ENCODE data around the gene PCDHA10. TPM values are rescaled to one million over a fixed set of nuclear protein-coding genes. Genes with fewer than 3 reads are reported as not detected.

The PCDHA10 gene
- 0.18 TPM for polyA plus RNA-seq (2012; ENCODE audit: insufficient read length, low read depth)

DNA sequence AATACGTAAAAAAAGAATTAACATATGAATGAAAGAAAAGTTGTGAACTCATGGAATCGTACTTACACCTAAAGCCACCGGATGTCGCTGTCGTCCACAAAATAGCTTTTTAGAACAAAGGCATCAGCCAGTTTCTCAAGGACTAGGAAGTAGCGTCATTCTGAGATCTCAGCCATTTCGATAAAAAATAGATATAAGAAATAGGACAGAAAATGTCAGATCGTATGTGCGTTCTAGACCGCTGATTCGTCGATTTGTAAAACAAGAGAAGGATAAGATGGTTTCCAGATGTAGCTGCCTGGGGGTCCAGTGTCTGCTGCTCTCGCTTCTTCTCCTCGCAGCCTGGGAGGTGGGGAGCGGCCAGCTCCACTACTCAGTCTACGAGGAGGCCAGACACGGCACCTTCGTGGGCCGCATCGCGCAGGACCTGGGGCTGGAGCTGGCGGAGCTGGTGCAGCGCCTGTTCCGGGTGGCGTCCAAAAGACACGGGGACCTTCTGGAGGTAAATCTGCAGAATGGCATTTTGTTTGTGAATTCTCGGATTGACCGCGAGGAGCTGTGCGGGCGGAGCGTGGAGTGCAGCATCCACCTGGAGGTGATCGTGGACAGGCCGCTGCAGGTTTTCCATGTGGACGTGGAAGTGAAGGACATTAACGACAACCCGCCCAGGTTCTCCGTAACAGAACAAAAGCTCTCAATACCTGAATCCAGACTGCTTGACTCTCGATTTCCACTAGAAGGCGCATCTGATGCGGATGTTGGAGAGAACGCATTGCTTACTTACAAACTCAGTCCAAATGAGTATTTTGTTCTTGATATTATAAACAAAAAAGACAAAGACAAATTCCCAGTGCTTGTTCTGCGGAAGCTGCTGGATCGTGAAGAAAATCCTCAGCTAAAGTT lies at the start of gene PCDHA10:
TSS of gene PCDHA10 (plus strand) at position 126 of the 903 bp plus-strand sequence. CDS start at position 278, 152 bp downstream.
- no peak for TF ChIP-seq FOXP2 (optimal IDR thresholded peaks at IDR 0.05; ENCODE audit: borderline replicate concordance, extremely low read depth, extremely low read length, insufficient read depth)
- TF ChIP-seq, protein P1, sequence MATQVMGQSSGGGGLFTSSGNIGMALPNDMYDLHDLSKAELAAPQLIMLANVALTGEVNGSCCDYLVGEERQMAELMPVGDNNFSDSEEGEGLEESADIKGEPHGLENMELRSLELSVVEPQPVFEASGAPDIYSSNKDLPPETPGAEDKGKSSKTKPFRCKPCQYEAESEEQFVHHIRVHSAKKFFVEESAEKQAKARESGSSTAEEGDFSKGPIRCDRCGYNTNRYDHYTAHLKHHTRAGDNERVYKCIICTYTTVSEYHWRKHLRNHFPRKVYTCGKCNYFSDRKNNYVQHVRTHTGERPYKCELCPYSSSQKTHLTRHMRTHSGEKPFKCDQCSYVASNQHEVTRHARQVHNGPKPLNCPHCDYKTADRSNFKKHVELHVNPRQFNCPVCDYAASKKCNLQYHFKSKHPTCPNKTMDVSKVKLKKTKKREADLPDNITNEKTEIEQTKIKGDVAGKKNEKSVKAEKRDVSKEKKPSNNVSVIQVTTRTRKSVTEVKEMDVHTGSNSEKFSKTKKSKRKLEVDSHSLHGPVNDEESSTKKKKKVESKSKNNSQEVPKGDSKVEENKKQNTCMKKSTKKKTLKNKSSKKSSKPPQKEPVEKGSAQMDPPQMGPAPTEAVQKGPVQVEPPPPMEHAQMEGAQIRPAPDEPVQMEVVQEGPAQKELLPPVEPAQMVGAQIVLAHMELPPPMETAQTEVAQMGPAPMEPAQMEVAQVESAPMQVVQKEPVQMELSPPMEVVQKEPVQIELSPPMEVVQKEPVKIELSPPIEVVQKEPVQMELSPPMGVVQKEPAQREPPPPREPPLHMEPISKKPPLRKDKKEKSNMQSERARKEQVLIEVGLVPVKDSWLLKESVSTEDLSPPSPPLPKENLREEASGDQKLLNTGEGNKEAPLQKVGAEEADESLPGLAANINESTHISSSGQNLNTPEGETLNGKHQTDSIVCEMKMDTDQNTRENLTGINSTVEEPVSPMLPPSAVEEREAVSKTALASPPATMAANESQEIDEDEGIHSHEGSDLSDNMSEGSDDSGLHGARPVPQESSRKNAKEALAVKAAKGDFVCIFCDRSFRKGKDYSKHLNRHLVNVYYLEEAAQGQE (IDR thresholded peaks at IDR 0.05; ENCODE audit: insufficient read depth in 1 of 2, low read depth in 2 of 2, low read length in 2 of 2): no peak

DNA sequence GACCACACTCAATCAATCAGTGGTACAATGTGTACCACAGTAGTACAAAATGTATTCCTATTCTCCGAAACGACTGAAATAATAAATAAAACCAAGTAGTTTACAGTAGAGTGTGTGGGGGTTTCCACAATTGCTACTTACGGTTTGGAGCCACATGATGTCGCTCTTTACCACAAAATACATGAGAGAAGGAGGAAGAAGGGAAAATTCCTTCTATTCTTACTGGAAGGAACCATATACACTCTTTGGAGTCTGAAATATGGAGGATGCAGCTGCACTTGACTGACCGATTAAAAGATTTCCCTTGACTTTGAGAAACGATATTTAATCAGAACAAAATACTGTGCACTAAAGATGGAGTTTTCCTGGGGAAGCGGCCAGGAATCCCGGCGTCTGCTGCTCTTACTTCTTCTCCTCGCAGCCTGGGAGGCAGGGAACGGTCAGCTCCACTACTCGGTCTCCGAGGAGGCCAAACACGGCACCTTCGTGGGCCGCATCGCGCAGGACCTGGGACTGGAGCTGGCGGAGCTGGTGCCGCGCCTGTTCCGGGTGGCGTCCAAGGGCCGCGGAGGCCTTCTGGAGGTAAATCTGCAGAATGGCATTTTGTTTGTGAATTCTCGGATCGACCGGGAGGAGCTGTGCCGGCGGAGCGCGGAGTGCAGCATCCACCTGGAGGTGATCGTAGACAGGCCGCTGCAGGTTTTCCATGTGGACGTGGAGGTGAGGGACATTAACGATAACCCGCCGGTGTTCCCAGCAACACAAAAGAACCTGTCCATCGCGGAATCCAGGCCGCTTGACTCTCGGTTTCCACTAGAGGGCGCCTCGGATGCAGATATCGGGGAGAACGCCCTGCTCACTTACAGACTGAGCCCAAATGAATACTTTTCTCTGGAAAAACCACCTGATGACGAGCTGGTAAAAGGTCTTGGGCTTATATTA lies 48.6 kb upstream of the PCDHA10 start, which contains the start of gene PCDHA4:
TSS of gene PCDHA4 (plus strand) at position 235 of the 942 bp plus-strand sequence.
- TF ChIP-seq, protein P1 (IDR thresholded peaks at IDR 0.05; ENCODE audit: insufficient read depth in 1 of 2, low read depth in 2 of 2, low read length in 2 of 2): no peak
- TF ChIP-seq TAF1 (IDR thresholded peaks at IDR 0.05; ENCODE audit: borderline replicate concordance, insufficient read depth, low read length) (no peak), POLR2AphosphoS5 (IDR thresholded peaks at IDR 0.05; ENCODE audit: low read depth, low read length) (no peak)

- TF ChIP-seq, protein P1 (IDR thresholded peaks at IDR 0.05; ENCODE audit: insufficient read depth in 1 of 2, low read depth in 2 of 2, low read length in 2 of 2): no peak
- TF ChIP-seq SIN3A (IDR thresholded peaks at IDR 0.05; ENCODE audit: borderline replicate concordance, insufficient read depth, low read length) (no peak), TAF1 (IDR thresholded peaks at IDR 0.05; ENCODE audit: borderline replicate concordance, insufficient read depth, low read length) (no peak), POLR2AphosphoS5 (IDR thresholded peaks at IDR 0.05; ENCODE audit: low read depth, low read length) (no peak), FOXP2 (optimal IDR thresholded peaks at IDR 0.05; ENCODE audit: borderline replicate concordance, extremely low read depth, extremely low read length, insufficient read depth) (no peak)
These were observed 46.8 kb upstream of the PCDHA10 start for GRCh38 chr5:140808889-140809291.

- TF ChIP-seq, protein P1 (IDR thresholded peaks at IDR 0.05; ENCODE audit: insufficient read depth in 1 of 2, low read depth in 2 of 2, low read length in 2 of 2): no peak
- TF ChIP-seq FOXP2 (optimal IDR thresholded peaks at IDR 0.05; ENCODE audit: borderline replicate concordance, extremely low read depth, extremely low read length, insufficient read depth) (no peak), POLR2AphosphoS5 (IDR thresholded peaks at IDR 0.05; ENCODE audit: low read depth, low read length) (no peak), TAF1 (IDR thresholded peaks at IDR 0.05; ENCODE audit: borderline replicate concordance, insufficient read depth, low read length) (no peak), SIN3A (IDR thresholded peaks at IDR 0.05; ENCODE audit: borderline replicate concordance, insufficient read depth, low read length) (no peak)
These were observed 34.1 kb upstream of the PCDHA10 start, which contains the start of gene PCDHA5 for GRCh38 chr5:140821375-140822280. Gene PCDHA5 (plus strand): TSS chr5:140821613.
